Common myeloid progenitor, CD34-positive (primary cell): ENCODE data around the gene ZNF552.
"Not testable (repeated sequence)": the region's sequence is repeated elsewhere in the genome, so short reads cannot be mapped to it uniquely, and the experiment has no call there.

Experiments
- CTCF ChIA-PET: fragments of 350-600 bp; sonication (Branson Sonifier 250); formaldehyde crosslinking; loops from one replicate; lab custom pipeline; 2021; ENCODE audit warnings: antibody characterized with exemption; lab: Charles Lee
- POLR2A ChIA-PET: fragments of 350-600 bp; sonication (Branson Sonifier 250); formaldehyde crosslinking; loops from one replicate; lab custom pipeline; 2021; ENCODE audit warnings: antibody characterized with exemption; lab: Charles Lee
- DNase-seq, 3 donors: peaks; one replicate each; pipeline versions ENCODE4 v3.0.0 to v3.0.0-alpha.2; 2013
- H3K27ac ChIP-seq, 2 experiments: 1 replicate in 1 of 2; 2 replicates in 1 of 2; pipeline ENCODE4 v1.7.0; 2013; ENCODE audit warnings: inconsistent platforms in 2 of 2, low read length in 2 of 2, mild to moderate bottlenecking in 2 of 2, low read depth in 1 of 2, moderate library complexity in 1 of 2; ENCODE audit not compliant: severe bottlenecking in 2 of 2, insufficient read depth in 1 of 2, poor library complexity in 1 of 2
- H3K27me3 ChIP-seq, 5 experiments: replicated peaks in 2 of 5; 1 replicate in 3 of 5; 2 replicates in 2 of 5; pipeline versions ENCODE4 v1.6.1 to v1.7.0; 2013; ENCODE audit warnings: low read length in 4 of 5, mild to moderate bottlenecking in 2 of 5, moderate library complexity in 2 of 5, inconsistent platforms in 1 of 5; ENCODE audit not compliant: insufficient read depth in 5 of 5, control insufficient read depth in 4 of 5
- H3K36me3 ChIP-seq, 4 experiments: 1 replicate in 2 of 4; 2 replicates in 2 of 4; pipeline versions ENCODE4 v1.6.1 to v1.7.0; 2013; ENCODE audit warnings: low read length in 3 of 4, control low read depth in 1 of 4, mild to moderate bottlenecking in 1 of 4; ENCODE audit not compliant: control insufficient read depth in 4 of 4, insufficient read depth in 4 of 4
- H3K4me1 ChIP-seq, 4 experiments: 1 replicate in 3 of 4; 2 replicates in 1 of 4; pipeline versions ENCODE4 v1.6.1 to v1.7.1; 2013; ENCODE audit warnings: low read length in 3 of 4, mild to moderate bottlenecking in 3 of 4, control low read depth in 1 of 4, inconsistent platforms in 1 of 4, moderate library complexity in 1 of 4; ENCODE audit not compliant: control insufficient read depth in 4 of 4, insufficient read depth in 4 of 4; ENCODE audit errors: control extremely low read depth in 1 of 4
- H3K4me3 ChIP-seq, 7 experiments: 1 replicate in 4 of 7; 2 replicates in 3 of 7; pipeline versions ENCODE4 v1.5.1 to v1.7.0; 2013; ENCODE audit warnings: mild to moderate bottlenecking in 7 of 7, low read length in 6 of 7, moderate library complexity in 6 of 7, inconsistent platforms in 2 of 7, low read depth in 2 of 7, control low read depth in 1 of 7; ENCODE audit not compliant: insufficient read depth in 4 of 7, control insufficient read depth in 1 of 7; ENCODE audit errors: extremely low read depth in 1 of 7
- H3K9me3 ChIP-seq, 5 experiments: 1 replicate in 4 of 5; 2 replicates in 1 of 5; pipeline versions ENCODE4 v1.6.1 to v1.7.1; 2013; ENCODE audit warnings: low read length in 4 of 5, mild to moderate bottlenecking in 2 of 5, inconsistent platforms in 1 of 5, low read depth in 1 of 5, moderate library complexity in 1 of 5; ENCODE audit not compliant: control insufficient read depth in 4 of 5, insufficient read depth in 2 of 5; ENCODE audit errors: control extremely low read depth in 1 of 5
- WGBS: methylation state at CpG from one replicate; pipeline ENCODE4 v1.1.5; 2013; ENCODE audit not compliant: insufficient coverage; 5-methylcytosine and 5-hydroxymethylcytosine counted together

ZNF552 gene

GRCh38 chr19:57829316-57829715, 14.6 kb upstream of the ZNF552 start:
- no peak for DNase-seq
- Histone ChIP-seq H3K27me3 (no peaks in the 10 kb centered on the region), H3K9me3 (no peaks in the 10 kb centered on the region), H3K36me3 (peaks cover 0 to 26% (median 9%) of the 10 kb centered on the region in 4 experiments), H3K4me3 (no peak overlapping the region), H3K27ac (no peak overlapping the region), H3K4me1 (no peaks in the 10 kb centered on the region)
- WGBS: 97% methylated on average over 4 of the region's 5 CpGs
- ChIA-PET CTCF (interaction anchor here (1.3 kb wide), 1 partner anchor 23 kb away, joined by 3 read pairs; no protein-coding TSS in a partner anchor), POLR2A (interaction anchor here (0.9 kb wide), 1 partner anchor 10 kb away, joined by 3 read pairs; no protein-coding TSS in a partner anchor)

DNA sequence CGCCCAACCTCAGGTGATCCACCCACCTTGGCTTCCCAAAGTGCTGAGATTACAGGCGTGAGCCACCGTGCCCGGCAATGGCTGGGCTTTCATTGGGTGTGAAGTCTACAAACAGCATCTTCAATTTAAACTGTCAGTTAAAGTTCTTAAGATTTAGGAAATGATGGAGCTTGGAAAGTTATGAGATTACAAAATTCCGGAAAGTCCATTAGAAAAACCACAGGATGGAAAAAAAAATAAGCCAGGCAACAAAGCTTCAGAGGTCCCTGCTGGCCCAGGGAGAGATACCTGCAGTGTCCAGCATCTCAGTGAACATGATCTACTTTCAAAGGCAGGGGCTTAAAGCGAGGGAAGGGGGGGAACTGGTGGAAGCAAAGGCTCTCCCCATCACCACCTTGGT, 10.8 kb upstream of the ZNF552 start:
- ChIA-PET POLR2A (no interaction called here), CTCF (interaction anchor here (0.6 kb wide), 1 partner anchor 528 kb away, joined by 3 read pairs; no protein-coding TSS in a partner anchor)
- H3K4me1 ChIP-seq: peaks cover 0 to 5% (median 4%) of the 10 kb centered on the region in 4 experiments
- no peak overlapping the region for H3K27ac ChIP-seq
- H3K9me3 ChIP-seq: no peaks in the 10 kb centered on the region
- peaks cover 0 to 31% (median 9%) of the 10 kb centered on the region in 4 experiments for H3K36me3 ChIP-seq
- 97% methylated on average over 5 of the region's 6 CpGs for WGBS
- no peaks in the 10 kb centered on the region for H3K27me3 ChIP-seq
- DNase-seq: no peak
- no peak overlapping the region for H3K4me3 ChIP-seq

DNA sequence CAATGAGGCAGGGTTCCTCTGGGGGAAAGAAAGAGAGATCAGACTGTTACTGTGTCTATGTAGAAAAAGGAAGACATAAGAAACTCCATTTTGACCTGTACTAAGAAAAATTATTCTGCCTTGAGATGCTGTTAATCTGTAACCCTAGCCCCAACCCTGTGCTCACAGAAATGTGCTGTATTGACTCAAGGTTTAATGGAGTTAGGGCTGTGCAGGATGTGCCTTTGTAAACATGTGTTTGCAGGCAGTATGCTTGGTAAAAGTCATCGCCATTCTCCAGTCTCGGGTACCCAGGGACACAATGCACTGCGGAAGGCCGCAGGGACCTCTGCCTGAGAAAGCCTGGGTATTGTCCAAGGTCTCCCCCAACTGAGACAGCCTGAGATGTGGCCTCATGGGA, 8.9 kb upstream of the ZNF552 start:
- H3K9me3 ChIP-seq, H3K27me3 ChIP-seq, H3K27ac ChIP-seq, H3K4me3 ChIP-seq, CTCF ChIA-PET, POLR2A ChIA-PET, DNase-seq: not testable (repeated sequence)
- H3K4me1 ChIP-seq: peaks cover 0 to 17% (median 11%) of the 10 kb centered on the region in 4 experiments
- no CpG with 5 or more reads among the region's 4 CpGs for WGBS
- H3K36me3 ChIP-seq: peaks cover 0 to 19% (median 6%) of the 10 kb centered on the region in 4 experiments

DNA sequence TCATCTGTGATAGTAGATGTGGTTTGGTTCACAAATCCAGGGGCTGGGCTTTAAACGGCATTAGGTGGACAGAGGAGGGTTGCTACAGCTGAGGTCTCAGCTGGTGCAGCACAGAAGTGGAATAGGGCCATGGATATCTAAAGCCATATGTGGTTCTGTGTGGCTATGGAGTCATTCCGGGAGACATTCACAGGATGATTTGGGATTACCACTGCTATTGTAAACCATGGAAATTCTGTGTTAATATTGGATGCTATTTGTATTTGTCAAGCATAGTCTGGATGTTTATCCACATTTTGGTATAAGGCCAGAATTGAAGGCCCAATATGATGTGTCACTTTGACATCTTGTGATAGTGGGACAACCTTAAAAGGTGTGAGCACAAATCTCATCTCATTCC, 8.4 kb upstream of the ZNF552 start:
- peaks cover 0 to 19% (median 6%) of the 10 kb centered on the region in 4 experiments for H3K36me3 ChIP-seq
- CTCF ChIA-PET: not testable (repeated sequence)

DNA sequence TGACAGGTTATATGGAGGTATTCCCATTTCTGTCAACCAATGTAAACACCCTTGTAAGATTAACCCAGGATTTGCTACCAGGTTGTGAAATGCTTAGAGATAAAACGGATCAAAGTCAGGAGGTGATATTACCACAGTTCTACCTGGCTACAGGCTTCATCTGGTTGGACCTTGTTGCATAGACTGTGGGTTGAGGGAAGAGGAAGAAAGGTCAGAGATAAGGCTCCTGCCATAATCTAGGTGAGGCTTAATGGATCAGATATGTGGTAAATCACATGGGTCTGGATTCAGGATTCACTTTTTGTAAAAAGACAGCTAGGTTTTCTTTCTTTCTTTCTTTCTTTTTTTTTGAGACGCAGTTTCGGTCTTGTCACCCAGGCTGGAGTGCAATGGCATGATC, 6.8 kb upstream of the ZNF552 start:
- CTCF ChIA-PET: interaction anchor here (0.6 to 1.8 kb wide), 3 partner anchors 9 to 48 kb away, joined by 3 to 4 read pairs (median 4); partner anchors contain the start of gene ZNF587B
- Histone ChIP-seq H3K4me1 (peaks cover 0 to 17% (median 11%) of the 10 kb centered on the region in 4 experiments), H3K36me3 (peaks cover 0 to 18% (median 6%) of the 10 kb centered on the region in 4 experiments)
- H3K4me3 ChIP-seq, H3K27ac ChIP-seq, H3K9me3 ChIP-seq, H3K27me3 ChIP-seq, POLR2A ChIA-PET, DNase-seq: not testable (repeated sequence)
- 100% methylated on average over 2 of the region's 3 CpGs for WGBS

More for the DNA sequence above, 8.4 kb upstream of the ZNF552 start:
- peaks cover 0 to 17% (median 11%) of the 10 kb centered on the region in 4 experiments for H3K4me1 ChIP-seq
- H3K27me3 ChIP-seq, H3K4me3 ChIP-seq, POLR2A ChIA-PET, H3K27ac ChIP-seq, DNase-seq, H3K9me3 ChIP-seq: not testable (repeated sequence)
- WGBS: 100% methylated on average over 1 of the region's 2 CpGs

DNA sequence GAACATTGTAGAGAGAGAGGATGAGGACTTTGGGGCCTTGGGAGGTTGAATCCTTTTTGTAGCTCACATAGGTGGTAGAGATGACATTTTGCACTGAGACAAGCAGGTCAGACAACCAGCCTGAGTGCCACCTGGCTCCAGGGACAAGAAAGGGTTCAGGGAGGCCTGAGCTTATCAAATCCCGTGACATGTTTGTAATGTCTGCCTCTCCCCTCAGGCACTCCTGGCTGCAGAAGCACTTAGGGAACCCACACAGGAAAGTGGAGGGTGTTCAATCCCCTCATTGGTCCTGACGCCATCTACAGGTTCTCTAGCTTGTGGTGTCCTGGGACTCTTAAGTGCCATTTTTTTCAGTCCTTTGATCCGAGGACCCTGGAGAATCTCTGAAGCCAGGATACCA, 6.4 kb upstream of the ZNF552 start:
- 100% methylated on average over 1 of the region's 3 CpGs for WGBS
- CTCF ChIA-PET: interaction anchor here (1.8 to 2.2 kb wide), 2 partner anchors 20 to 82 kb away, joined by 4 to 5 read pairs; no protein-coding TSS in a partner anchor
- H3K27ac ChIP-seq: peak overlapping the region in 1 of 2 experiments; percentile 90
- DNase-seq: peak in 2 of 3 donors; percentile 16 to 29
- not testable (repeated sequence) for H3K9me3 ChIP-seq, H3K27me3 ChIP-seq
- H3K4me1 ChIP-seq: peaks cover 0 to 17% (median 11%) of the 10 kb centered on the region in 4 experiments
- peak overlapping the region in 1 of 7 experiments; percentile 100 for H3K4me3 ChIP-seq
- peaks cover 0 to 14% (median 4%) of the 10 kb centered on the region in 4 experiments for H3K36me3 ChIP-seq
- POLR2A ChIA-PET: interaction anchor here (0.6 kb wide), 1 partner anchor 73 kb away, joined by 3 read pairs; no protein-coding TSS in a partner anchor

- Histone ChIP-seq H3K36me3 (peaks cover 0 to 9% (median 3%) of the 10 kb centered on the region in 4 experiments), H3K4me3 (peak overlapping the region in 6 of 7 experiments; percentile 85 to 100 (median 91)), H3K9me3 (no peaks in the 10 kb centered on the region), H3K27me3 (no peaks in the 10 kb centered on the region), H3K4me1 (peaks cover 0 to 17% (median 11%) of the 10 kb centered on the region in 4 experiments), H3K27ac (peak overlapping the region; percentile 74 to 90)
- no peak for DNase-seq
- WGBS: 92% methylated on average over 5 of the region's 6 CpGs
- POLR2A ChIA-PET: interaction anchor here (0.6 kb wide), 1 partner anchor 73 kb away, joined by 3 read pairs; no protein-coding TSS in a partner anchor
- CTCF ChIA-PET: interaction anchor here (1.8 to 2.2 kb wide), 2 partner anchors 20 to 82 kb away, joined by 4 to 5 read pairs; no protein-coding TSS in a partner anchor
These were observed 5.9 kb upstream of the ZNF552 start for GRCh38 chr19:57820599-57820998.
